Peyer's patch (tissue), 4 donors: ENCODE results near the gene MTMR2.

Experiments
- POLR2A ChIP-seq, 2 donors: fragments of 450-650 bp; IDR thresholded peaks; one replicate each; pipeline ENCODE4 v1.5.1; 2017; ENCODE audit warnings: antibody characterized with exemption in 2 of 2, mild to moderate bottlenecking in 2 of 2, moderate library complexity in 2 of 2
- TF ChIP-seq, protein P1 (sequence below), 6 experiments: fragments of 450-650 bp in 4 of 6; fragments of 200-600 bp in 2 of 6; sonication (generic) in 1 of 6; IDR thresholded peaks; one replicate each; pipeline ENCODE4 v1.5.1; 2017 to 2019; ENCODE audit warnings: antibody characterized with exemption in 6 of 6, mild to moderate bottlenecking in 3 of 6, moderate library complexity in 1 of 6

DNA sequence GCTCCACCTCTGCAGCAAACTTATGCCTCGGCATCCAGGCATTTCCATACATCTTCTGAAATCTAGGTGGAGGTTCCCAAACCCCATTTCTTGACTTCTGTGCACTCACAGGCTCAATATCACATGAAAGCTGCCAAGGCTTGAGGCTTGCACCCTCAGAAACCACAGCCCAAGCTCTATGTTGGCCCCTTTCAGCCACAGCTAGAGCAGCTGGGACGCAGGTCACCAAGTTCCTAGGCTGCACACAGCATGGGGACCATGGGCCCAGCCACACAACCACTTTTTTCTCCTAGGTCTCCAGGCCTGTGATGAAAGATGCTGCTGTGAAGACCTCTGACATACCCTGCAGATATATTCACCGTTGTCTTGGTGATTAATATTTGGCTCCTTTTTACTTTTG lies 24.7 kb upstream of the MTMR2 start:
- TF ChIP-seq, protein P1, sequence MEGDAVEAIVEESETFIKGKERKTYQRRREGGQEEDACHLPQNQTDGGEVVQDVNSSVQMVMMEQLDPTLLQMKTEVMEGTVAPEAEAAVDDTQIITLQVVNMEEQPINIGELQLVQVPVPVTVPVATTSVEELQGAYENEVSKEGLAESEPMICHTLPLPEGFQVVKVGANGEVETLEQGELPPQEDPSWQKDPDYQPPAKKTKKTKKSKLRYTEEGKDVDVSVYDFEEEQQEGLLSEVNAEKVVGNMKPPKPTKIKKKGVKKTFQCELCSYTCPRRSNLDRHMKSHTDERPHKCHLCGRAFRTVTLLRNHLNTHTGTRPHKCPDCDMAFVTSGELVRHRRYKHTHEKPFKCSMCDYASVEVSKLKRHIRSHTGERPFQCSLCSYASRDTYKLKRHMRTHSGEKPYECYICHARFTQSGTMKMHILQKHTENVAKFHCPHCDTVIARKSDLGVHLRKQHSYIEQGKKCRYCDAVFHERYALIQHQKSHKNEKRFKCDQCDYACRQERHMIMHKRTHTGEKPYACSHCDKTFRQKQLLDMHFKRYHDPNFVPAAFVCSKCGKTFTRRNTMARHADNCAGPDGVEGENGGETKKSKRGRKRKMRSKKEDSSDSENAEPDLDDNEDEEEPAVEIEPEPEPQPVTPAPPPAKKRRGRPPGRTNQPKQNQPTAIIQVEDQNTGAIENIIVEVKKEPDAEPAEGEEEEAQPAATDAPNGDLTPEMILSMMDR (IDR thresholded peaks at IDR 0.05) = no peak
- TF ChIP-seq POLR2A (IDR thresholded peaks at IDR 0.05) = no peak
